Sigmoid colon (tissue), 7 donors: ENCODE measurements around the gene UBE2E1. TPM values are rescaled to one million over a fixed set of nuclear protein-coding genes. Genes with fewer than 3 reads are reported as not detected.

ENCODE experiments used
- DNase-seq: peaks from one replicate; pipeline ENCODE4 v3.0.0-alpha.2; 2019
- H3K27ac ChIP-seq, 4 donors: fragments of 200-600 bp; sonication (generic); one replicate each; pipeline ENCODE4 v1.5.1; 2016 to 2019; ENCODE audit warnings: mild to moderate bottlenecking in 1 of 4
- H3K27me3 ChIP-seq, 3 donors: fragments of 200-600 bp; sonication (generic); one replicate each; pipeline ENCODE4 v1.5.1; 2019; ENCODE audit warnings: mild to moderate bottlenecking in 1 of 3
- H3K36me3 ChIP-seq, 4 donors: fragments of 200-600 bp; sonication (generic); one replicate each; pipeline ENCODE4 v1.5.1; 2016 to 2019
- H3K4me1 ChIP-seq, 4 donors: fragments of 200-600 bp; sonication (generic); one replicate each; pipeline ENCODE4 v1.5.1; 2017 to 2019
- H3K4me3 ChIP-seq, 4 donors: fragments of 200-600 bp; sonication (generic); one replicate each; pipeline ENCODE4 v1.5.1; 2017 to 2019; ENCODE audit warnings: mild to moderate bottlenecking in 2 of 4, moderate library complexity in 1 of 4
- H3K9me3 ChIP-seq, 4 donors: fragments of 200-600 bp in 3 of 4; sonication (generic) in 3 of 4; one replicate each; pipeline versions ENCODE4 v1.5.1 to v1.6.1; 2013 to 2019
- EP300 ChIP-seq, 4 donors: sonication (generic); formaldehyde crosslinking; IDR thresholded peaks; one replicate each; pipeline ENCODE4 v1.6.1; 2017; ENCODE audit warnings: antibody characterized with exemption in 4 of 4
- POLR2A ChIP-seq, 2 donors: fragments of 450-650 bp; IDR thresholded peaks; one replicate each; pipeline ENCODE4 v1.6.1; 2016; ENCODE audit warnings: antibody characterized with exemption in 2 of 2, mild to moderate bottlenecking in 2 of 2, moderate library complexity in 2 of 2
- POLR2AphosphoS5 ChIP-seq, 4 donors: sonication (generic); formaldehyde crosslinking; IDR thresholded peaks; one replicate each; pipeline ENCODE4 v1.6.1; 2017; ENCODE audit warnings: antibody characterized with exemption in 4 of 4
- WGBS, 2 donors: extraction: QIAGEN DNeasy Blood & Tissue Kit; methylation state at CpG; one replicate each; pipeline ENCODE4 v1.1.7; 2013; 5-methylcytosine and 5-hydroxymethylcytosine counted together
- intact Hi-C: fragments of 100-400 bp; cut with DNase I; formaldehyde crosslinking; loops from one replicate; pipeline ENCODE4 v1.15.1; 2023
- polyA plus RNA-seq, 3 donors: library from polyadenylated mRNA; stranded (reverse); fragments of 200-250 nt; gene quantifications; one replicate each; pipeline ENCODE4 v1.2.3, GENCODE V29; 2013
- total RNA-seq, 4 donors: library from RNA; depleted of rRNA; stranded (reverse); fragments of >200 nt; gene quantifications; one replicate each; pipeline ENCODE4 v1.1.0, GENCODE V29; 2016
- TF ChIP-seq, protein P1 (sequence below), 4 experiments: fragments of 450-650 bp in 3 of 4; fragments of 200-600 bp in 1 of 4; IDR thresholded peaks; one replicate each; pipeline ENCODE4 v1.5.1; 2016 to 2019; ENCODE audit warnings: antibody characterized with exemption in 4 of 4, mild to moderate bottlenecking in 3 of 4, moderate library complexity in 2 of 4
- donor health status: healthy with polysubstance abuse.
- donor health status: Bipolar disorder and iron deficiency.
- donor health status: healthy.

UBE2E1 gene
- total and polyA plus RNA-seq, 7 donors = 61.4 to 145 (median 96.4) TPM

DNA sequence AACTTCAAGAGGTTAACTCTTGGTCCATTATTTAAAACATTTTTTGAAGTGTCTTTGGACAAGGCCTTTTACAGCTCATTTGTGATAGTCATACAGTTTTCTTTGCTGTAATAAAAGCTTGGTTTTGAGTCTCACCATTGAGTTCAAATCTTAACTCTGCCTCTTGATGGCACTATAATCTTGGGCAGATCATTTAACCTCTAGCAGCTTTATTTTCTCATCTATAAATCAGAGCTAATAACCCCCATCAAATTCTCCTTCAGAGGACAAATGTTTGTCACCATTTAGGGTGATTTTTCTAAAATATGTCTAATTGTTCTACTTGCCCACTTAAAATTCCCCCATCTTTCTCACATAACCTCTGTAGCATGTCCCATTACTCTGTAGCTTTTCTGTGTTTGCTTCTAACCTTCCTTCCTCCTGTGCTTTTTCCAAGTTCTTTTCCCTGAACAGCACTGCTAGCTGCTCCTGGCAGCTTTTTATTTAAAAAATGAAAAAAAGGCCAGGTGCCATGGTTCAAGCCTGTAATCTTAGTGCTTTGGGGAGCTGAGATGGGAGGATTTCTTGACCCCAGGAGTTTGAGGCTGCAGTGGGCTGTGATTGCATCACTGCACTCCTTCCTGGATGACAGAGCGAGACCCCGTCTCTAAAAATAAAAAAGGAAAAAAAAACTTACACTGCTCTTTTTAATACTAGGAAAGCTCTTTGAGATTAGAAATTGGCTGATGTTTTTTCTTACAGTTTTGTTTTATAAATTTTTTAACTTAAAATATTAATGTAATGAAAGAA, 28.5 kb downstream of the UBE2E1 start:
- no peak for TF ChIP-seq EP300 (IDR thresholded peaks at IDR 0.05)
- no peak for TF ChIP-seq POLR2AphosphoS5 (IDR thresholded peaks at IDR 0.05)
- TF ChIP-seq, protein P1, sequence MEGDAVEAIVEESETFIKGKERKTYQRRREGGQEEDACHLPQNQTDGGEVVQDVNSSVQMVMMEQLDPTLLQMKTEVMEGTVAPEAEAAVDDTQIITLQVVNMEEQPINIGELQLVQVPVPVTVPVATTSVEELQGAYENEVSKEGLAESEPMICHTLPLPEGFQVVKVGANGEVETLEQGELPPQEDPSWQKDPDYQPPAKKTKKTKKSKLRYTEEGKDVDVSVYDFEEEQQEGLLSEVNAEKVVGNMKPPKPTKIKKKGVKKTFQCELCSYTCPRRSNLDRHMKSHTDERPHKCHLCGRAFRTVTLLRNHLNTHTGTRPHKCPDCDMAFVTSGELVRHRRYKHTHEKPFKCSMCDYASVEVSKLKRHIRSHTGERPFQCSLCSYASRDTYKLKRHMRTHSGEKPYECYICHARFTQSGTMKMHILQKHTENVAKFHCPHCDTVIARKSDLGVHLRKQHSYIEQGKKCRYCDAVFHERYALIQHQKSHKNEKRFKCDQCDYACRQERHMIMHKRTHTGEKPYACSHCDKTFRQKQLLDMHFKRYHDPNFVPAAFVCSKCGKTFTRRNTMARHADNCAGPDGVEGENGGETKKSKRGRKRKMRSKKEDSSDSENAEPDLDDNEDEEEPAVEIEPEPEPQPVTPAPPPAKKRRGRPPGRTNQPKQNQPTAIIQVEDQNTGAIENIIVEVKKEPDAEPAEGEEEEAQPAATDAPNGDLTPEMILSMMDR (IDR thresholded peaks at IDR 0.05) = no peak
- TF ChIP-seq POLR2A (IDR thresholded peaks at IDR 0.05) = no peak
- intact Hi-C loops = no loop called here
- DNase-seq = no peak
- 58 to 96% methylated on average over 2 of the region's 2 CpGs for WGBS, 2 donors
- Histone ChIP-seq H3K9me3 (no peaks in the 10 kb centered on the region), H3K4me3 (no peak overlapping the region), H3K27ac (no peak overlapping the region), H3K4me1 (peaks cover 0 to 39% (median 29%) of the 10 kb centered on the region in 4 donors), H3K27me3 (no peaks in the 10 kb centered on the region), H3K36me3 (no peaks in the 10 kb centered on the region)

DNA sequence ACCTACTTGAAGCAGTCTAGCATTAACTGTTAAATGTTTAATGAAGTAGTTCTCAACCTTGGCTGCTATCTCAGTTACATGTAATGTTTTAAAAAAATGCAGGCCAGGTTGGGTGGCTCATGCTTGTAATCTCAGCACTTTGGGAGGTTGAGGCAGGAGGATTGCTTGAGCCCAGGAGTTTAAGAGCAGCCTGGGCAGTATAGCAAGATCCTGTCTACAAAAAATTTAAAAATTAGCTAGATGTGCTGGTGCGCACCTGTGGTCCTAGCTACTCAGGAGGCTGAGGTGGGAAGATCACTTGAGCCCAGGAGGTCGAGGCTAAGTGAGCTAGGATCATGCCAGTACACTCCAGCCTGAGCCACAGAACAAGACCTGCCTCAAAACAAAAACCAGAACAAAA, 29.3 kb downstream of the UBE2E1 start:
- Histone ChIP-seq H3K36me3 (no peaks in the 10 kb centered on the region), H3K4me3 (no peak overlapping the region), H3K9me3 (no peaks in the 10 kb centered on the region), H3K27ac (no peak overlapping the region), H3K4me1 (peaks cover 0 to 34% (median 28%) of the 10 kb centered on the region in 4 donors), H3K27me3 (no peaks in the 10 kb centered on the region)
- 95 to 99% methylated on average over 2 of the region's 2 CpGs for WGBS, 2 donors
- intact Hi-C loops = no loop called here
- no peak for DNase-seq
- TF ChIP-seq EP300 (IDR thresholded peaks at IDR 0.05) (no peak), POLR2AphosphoS5 (IDR thresholded peaks at IDR 0.05) (no peak), POLR2A (IDR thresholded peaks at IDR 0.05) (no peak)
- TF ChIP-seq, protein P1 (IDR thresholded peaks at IDR 0.05) = no peak

DNA sequence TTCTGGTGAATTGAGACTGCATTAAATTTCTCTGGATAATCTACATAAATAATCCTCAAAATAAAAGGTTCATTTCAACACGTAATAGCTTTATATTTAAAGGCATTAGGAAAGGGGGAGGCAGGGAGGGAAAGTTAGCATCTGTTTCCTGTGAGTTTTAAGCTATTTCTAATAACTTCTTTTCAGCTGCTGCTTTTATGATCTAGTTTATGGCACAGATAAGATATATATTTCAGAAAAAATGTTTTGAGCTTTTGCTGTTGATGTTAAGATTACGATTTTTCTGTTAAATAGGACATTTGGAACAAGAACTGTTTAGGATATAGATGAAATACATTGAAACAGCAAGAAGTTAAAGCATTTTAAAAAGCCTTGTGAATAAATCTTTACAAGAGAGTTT, 30.0 kb downstream of the UBE2E1 start:
- DNase-seq = no peak
- H3K9me3 ChIP-seq = no peaks in the 10 kb centered on the region
- no peak overlapping the region for H3K4me3 ChIP-seq
- H3K27me3 ChIP-seq = no peaks in the 10 kb centered on the region
- no peaks in the 10 kb centered on the region for H3K36me3 ChIP-seq
- peaks cover 0 to 40% (median 33%) of the 10 kb centered on the region in 4 donors for H3K4me1 ChIP-seq
- WGBS, 2 donors = 47 to 50% methylated on average over 2 of the region's 2 CpGs
- H3K27ac ChIP-seq = no peak overlapping the region
- TF ChIP-seq POLR2A (IDR thresholded peaks at IDR 0.05) = no peak
- TF ChIP-seq, protein P1 (IDR thresholded peaks at IDR 0.05) = no peak
- no peak for TF ChIP-seq EP300 (IDR thresholded peaks at IDR 0.05)
- TF ChIP-seq POLR2AphosphoS5 (IDR thresholded peaks at IDR 0.05) = no peak
- intact Hi-C loops = no loop called here

DNA sequence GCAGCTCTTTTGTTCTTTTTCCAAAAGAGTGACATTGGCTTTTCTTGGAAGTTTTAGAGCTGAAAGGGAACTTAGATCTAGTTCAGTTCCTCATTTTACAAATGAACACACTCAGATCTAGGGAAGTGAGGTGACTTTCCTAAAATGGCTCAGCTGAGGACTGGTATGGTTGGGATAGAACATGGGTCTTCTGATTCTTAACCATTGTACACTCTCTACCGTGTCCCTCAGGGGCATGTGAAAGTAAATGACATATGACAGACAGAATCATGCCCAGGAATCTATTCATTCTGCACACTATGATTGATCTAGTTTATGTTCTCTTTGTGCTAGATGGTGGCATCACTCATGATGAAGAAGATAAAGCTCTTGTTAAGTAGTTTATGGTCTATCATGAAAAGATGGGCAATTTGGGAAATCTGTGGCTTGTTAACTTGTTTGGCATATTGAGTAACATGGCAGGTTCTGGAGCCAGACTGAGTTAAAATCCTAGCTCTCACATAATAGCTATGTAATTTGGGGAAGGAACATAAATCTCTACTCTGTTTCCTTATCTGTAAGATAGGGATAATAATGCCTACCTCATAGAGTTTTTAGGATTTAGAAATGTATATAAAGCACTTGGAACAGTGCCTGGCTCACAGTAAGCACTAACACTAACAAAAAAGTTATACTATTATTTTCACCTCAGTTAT, 30.9 kb downstream of the UBE2E1 start:
- no peak for DNase-seq
- no peaks in the 10 kb centered on the region for H3K9me3 ChIP-seq
- no peak overlapping the region for H3K4me3 ChIP-seq
- no peak overlapping the region for H3K27ac ChIP-seq
- TF ChIP-seq EP300 (IDR thresholded peaks at IDR 0.05) (no peak), POLR2AphosphoS5 (IDR thresholded peaks at IDR 0.05) (no peak), POLR2A (IDR thresholded peaks at IDR 0.05) (no peak)
- TF ChIP-seq, protein P1 (IDR thresholded peaks at IDR 0.05) = no peak
- 24 to 32% methylated on average over 1 of the region's 1 CpG for WGBS, 2 donors
- intact Hi-C loops = no loop called here
- H3K36me3 ChIP-seq = no peaks in the 10 kb centered on the region
- peaks cover 0 to 43% (median 34%) of the 10 kb centered on the region in 4 donors for H3K4me1 ChIP-seq
- H3K27me3 ChIP-seq = no peaks in the 10 kb centered on the region
